HG03039 (cell line): ENCODE results near the gene SPEM3.
"Not testable (repeated sequence)": the region's sequence is repeated elsewhere in the genome, so short reads cannot be mapped to it uniquely, and the experiment has no call there.

Experiments
- ATAC-seq: cut with Tn5 transposase; IDR thresholded peaks from one replicate; pipeline ENCODE4 v1.9.1; 2021; ENCODE audit warnings: mild to moderate bottlenecking, moderate library complexity; ENCODE audit not compliant: unreplicated experiment

SPEM3 gene

DNA sequence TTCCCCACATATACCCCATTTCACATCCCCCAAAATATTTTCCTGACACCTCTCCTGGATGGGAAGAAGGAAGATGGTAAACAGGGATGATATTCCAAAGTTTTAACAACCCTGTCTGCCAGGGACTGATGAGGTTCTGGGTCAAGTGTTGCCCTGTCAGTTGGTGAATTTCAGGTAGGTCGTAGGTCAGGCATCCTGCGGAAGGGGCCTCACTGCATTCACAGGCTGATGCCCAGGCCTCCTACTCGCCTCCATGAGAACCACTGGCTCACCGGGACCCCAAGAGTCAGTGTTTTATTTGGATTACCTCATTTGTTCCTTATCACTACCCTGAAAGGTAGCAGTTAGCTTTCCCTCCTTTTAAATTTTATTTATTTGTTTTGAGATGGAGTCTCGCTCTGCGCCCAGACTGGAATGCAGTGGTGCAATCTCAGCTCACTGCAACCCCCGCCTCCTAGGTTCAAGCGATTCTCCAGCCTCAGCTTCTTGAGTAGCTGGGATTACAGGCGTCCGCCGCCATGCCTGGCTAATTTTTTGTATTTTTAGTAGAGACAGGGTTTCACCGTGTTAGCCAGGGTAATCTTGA is 40.2 kb downstream of the SPEM3 start:
- no peak for ATAC-seq

GRCh38 chr17:7469843-7470242 is 41.2 kb downstream of the SPEM3 start:
- ATAC-seq, result not testable (repeated sequence)

- not testable (repeated sequence) for ATAC-seq
Observed at GRCh38 chr17:7470457-7470973, 41.9 kb downstream of the SPEM3 start.

GRCh38 chr17:7471729-7472128 is 43.1 kb downstream of the SPEM3 start:
- ATAC-seq, result no peak

GRCh38 chr17:7474767-7475166 is 46.1 kb downstream of the SPEM3 start:
- ATAC-seq, result not testable (repeated sequence)

- ATAC-seq, result no peak
Observed at GRCh38 chr17:7475764-7476422, 47.2 kb downstream of the SPEM3 start.

GRCh38 chr17:7476494-7476893 is 47.8 kb downstream of the SPEM3 start:
- no peak for ATAC-seq

DNA sequence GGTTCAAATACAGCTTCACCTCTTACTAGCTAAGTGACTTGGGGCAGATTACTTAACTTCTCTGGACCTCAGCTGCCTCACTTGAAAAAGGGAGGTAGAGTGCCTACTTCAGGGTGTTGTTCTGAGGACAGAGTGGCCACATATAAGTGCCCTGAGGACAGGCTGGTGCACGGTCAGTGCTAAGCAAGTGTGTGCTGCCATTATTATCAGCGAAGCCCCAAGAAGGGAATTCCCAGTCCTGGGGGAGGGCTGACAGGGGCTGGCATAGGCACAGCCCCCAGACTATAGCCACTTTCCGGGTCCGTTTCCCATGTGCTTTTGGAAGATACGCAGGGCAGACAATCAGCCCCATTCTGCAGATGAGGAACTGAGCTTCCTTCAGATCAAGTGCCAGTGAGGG is 48.3 kb downstream of the SPEM3 start:
- ATAC-seq, result no peak

DNA sequence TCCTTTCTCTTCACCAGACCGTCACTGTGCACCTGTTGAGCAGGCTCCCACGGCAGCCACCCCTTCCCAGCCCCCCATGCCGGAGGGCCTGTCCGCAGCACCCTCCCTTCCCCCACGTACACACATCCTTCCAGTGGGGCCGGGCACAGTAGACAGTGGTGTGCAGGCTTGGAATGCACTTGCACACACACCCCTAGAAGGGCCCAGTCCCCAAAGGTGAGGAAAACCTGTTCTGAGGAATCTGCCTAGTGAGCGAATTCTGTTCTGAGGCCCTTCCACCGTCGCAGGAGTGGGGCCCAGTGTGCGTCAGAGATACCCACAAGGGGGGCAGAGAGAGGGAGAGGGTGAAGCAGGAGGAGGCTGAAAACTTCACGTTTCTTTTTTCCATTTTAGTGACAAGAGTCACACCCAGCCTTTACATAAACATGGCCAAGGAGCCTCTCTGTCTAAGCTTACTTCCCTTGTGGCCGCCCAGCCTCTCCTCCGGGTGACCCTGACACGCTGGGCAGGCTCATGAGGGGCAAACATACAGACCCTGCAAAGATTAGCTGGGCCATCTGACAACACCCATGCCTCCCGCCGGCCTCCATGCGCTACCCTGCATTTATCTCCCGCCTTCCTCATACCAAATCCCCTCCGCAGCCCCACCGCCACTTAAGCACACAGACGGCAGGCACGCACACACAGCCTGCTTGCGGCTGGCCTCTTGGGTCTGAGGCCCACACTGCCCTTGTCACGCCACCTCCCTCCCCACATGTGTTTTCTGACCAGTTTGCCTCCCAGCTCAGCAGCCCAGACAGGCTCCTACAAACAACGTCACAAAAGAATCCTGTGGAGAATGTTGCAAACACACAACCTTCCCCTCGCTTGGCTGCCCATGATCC is 49.0 kb downstream of the SPEM3 start:
- ATAC-seq, result no peak

- no peak for ATAC-seq
Observed at GRCh38 chr17:7478276-7479212, 49.9 kb downstream of the SPEM3 start.

GRCh38 chr17:7479213-7480088 is 50.8 kb downstream of the SPEM3 start, which contains the start of gene ZBTB4:
Gene ZBTB4, minus strand, starts transcription at chr17:7479631. Its CDS starts 12,830 bp downstream, at chr17:7466801.
- ATAC-seq, result no peak

DNA sequence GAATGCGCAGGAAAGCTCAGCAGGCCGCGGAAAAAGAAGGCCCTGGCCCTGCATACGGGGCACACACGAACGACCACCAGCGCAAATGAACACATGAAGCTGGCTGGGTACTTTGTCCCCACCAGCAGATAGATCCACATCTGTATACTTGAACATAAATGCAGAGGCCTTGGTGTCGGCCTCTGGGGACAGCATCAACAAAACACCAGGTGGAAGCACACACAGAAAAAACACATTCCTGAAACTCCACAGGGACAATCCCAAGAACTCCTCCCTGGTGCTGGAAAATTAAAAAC is 51.4 kb downstream of the SPEM3 start:
- no peak for ATAC-seq

DNA sequence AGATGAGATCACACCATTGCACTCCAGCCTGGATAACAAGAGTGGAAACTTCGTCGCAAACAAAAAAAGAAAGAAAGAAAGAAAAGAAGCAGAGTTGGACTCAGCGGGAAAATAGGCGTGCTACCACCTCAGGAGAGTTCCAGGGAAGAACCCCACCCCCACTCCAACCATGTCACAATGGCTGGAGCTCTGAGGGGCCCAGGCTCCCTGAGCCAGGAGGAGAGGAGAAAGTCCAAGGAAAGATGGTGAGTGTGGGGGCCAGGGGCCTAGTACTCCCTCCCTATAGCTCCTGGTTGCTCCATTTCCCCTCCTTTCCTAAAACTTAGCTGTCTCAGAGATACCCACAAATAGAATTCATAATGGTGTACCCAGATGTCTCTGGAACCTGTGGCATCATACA is 52.6 kb downstream of the SPEM3 start, which contains the start of gene SLC35G6:
SLC35G6 (plus strand) TSS at position 172 of the 400 bp plus-strand sequence; CDS start at position 243, 71 bp downstream.
- ATAC-seq, result not testable (repeated sequence)

DNA sequence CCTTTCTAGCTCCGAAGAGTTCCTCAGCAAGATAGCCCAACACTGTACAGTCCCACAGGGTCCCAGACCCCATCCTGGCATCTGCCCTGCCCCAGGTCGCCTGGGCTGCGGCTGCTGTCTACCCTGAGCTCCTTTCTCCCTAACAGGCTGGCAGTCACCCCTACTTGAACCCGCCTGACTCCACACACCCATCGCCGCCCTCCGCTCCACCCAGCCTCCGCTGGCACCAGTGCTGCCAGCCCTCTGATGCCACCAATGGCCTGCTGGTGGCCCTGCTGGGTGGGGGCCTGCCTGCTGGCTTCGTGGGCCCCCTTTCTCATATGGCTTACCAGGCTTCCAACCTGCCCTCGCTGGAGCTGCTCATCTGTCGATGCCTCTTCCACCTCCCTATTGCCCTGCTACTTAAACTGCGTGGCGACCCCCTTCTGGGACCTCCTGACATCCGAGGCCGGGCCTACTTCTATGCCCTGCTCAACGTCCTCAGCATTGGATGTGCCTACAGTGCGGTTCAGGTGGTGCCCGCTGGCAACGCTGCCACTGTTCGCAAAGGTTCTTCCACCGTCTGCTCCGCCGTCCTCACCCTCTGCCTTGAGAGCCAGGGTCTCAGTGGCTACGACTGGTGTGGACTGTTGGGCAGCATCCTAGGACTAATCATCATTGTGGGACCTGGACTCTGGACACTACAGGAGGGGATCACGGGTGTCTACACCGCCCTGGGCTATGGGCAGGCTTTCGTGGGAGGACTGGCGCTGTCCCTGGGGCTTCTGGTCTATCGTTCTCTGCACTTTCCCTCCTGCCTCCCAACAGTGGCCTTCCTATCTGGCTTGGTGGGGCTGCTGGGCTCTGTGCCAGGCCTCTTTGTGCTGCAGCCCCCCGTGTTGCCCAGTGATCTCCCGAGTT is 53.4 kb downstream of the SPEM3 start:
- not testable (repeated sequence) for ATAC-seq
